ENCODE data around the gene PLEKHA4. TPM values are rescaled to one million over a fixed set of nuclear protein-coding genes. Genes with fewer than 3 reads are reported as not detected.
A peak's percentile ranks its signal among the peaks of the same experiment; 100 is the strongest.

The PLEKHA4 gene
- total and polyA plus RNA-seq, 9 of the 15 experiments (the other 6 are each of a cell fraction or from before 2014, with no cell fraction given): 0.07 to 30.8 (median 11.4) TPM

- peak; percentile 93 for TF ChIP-seq REST (IDR thresholded peaks at IDR 0.05; ENCODE audit: borderline replicate concordance)
- peak; percentile 76 for TF ChIP-seq REST (CRISPR knock-in tag; IDR thresholded peaks at IDR 0.05; ENCODE audit: low read depth)
- TF ChIP-seq SETDB1 (IDR thresholded peaks at IDR 0.05; ENCODE audit: low read length): peak; percentile 21
- no peak for TF ChIP-seq HIVEP1 (CRISPR knock-in tag; IDR thresholded peaks at IDR 0.05)
- peak; percentile 60 for TF ChIP-seq E2F8 (IDR thresholded peaks at IDR 0.05; ENCODE audit: low read depth, partially characterized antibody)
- no peak for TF ChIP-seq TCF15 (CRISPR knock-in tag; IDR thresholded peaks at IDR 0.05)
- TF ChIP-seq POLR2AphosphoS5 (IDR thresholded peaks at IDR 0.05; ENCODE audit: control insufficient read depth, insufficient read depth, low read depth, low read length): peak; percentile 46
- TF ChIP-seq MYBL2 (IDR thresholded peaks at IDR 0.05; ENCODE audit: low read depth): no peak
- no peak for TF ChIP-seq MYBL2 (CRISPR knock-in tag; IDR thresholded peaks at IDR 0.05; ENCODE audit: borderline replicate concordance)
- TF ChIP-seq ZNF445 (CRISPR knock-in tag; IDR thresholded peaks at IDR 0.05; ENCODE audit: low read depth): no peak
- peak; percentile 83; the same call in 1 of the 2 replicates for TF ChIP-seq NR1H2 (CRISPR knock-in tag; IDR thresholded peaks at IDR 0.05)
- no peak for TF ChIP-seq RFX1 (IDR thresholded peaks at IDR 0.05)
- TF ChIP-seq SNIP1 (IDR thresholded peaks at IDR 0.05; ENCODE audit: low read depth): no peak
- no peak for TF ChIP-seq ZBTB5 (IDR thresholded peaks at IDR 0.05)
- TF ChIP-seq PCBP1 (IDR thresholded peaks at IDR 0.05; ENCODE audit: low read depth, low read length, poor library complexity, severe bottlenecking): no peak
Observed at GRCh38 chr19:48795055-48795684, 73.2 kb downstream of the PLEKHA4 start (continued).
